ENCODE measurements around the gene HS3ST3A1.

The HS3ST3A1 gene

DNA sequence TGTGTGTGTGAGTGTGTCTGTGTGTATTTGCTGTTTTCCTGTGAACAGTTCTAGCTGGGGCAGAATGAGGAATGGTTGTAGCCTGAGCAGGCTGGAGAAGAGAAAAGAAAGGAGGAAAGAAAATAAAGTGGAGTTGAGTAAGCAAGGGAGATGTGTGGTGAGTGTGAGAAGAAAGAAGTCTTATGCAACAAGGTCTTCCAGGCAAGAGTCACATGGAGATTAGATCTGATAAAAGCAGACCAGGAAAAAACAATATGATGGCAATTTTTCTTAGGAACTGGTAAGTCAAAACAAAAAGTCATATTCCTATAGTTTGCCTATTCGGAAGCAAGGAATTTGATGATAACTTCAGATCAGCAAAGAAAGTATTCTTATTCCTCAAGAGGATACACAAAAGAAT lies 125.0 kb downstream of the HS3ST3A1 start:
- H3K4me3 Mint-ChIP-seq = no peak overlapping the region
- H3K36me3 Mint-ChIP-seq (ENCODE audit: low read depth) = peaks cover 21% of the 10 kb centered on the region
- H3K9me3 Mint-ChIP-seq = peaks cover 37% of the 10 kb centered on the region
- no peak for DNase-seq
- peaks cover 39% of the 10 kb centered on the region for H3K4me1 Mint-ChIP-seq
- H3K27ac Mint-ChIP-seq = no peak overlapping the region
- TF ChIP-seq, protein P1, sequence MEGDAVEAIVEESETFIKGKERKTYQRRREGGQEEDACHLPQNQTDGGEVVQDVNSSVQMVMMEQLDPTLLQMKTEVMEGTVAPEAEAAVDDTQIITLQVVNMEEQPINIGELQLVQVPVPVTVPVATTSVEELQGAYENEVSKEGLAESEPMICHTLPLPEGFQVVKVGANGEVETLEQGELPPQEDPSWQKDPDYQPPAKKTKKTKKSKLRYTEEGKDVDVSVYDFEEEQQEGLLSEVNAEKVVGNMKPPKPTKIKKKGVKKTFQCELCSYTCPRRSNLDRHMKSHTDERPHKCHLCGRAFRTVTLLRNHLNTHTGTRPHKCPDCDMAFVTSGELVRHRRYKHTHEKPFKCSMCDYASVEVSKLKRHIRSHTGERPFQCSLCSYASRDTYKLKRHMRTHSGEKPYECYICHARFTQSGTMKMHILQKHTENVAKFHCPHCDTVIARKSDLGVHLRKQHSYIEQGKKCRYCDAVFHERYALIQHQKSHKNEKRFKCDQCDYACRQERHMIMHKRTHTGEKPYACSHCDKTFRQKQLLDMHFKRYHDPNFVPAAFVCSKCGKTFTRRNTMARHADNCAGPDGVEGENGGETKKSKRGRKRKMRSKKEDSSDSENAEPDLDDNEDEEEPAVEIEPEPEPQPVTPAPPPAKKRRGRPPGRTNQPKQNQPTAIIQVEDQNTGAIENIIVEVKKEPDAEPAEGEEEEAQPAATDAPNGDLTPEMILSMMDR (IDR thresholded peaks at IDR 0.05) = no peak
- no peaks in the 10 kb centered on the region for H3K27me3 Mint-ChIP-seq (ENCODE audit: low read depth, poor library complexity)

DNA sequence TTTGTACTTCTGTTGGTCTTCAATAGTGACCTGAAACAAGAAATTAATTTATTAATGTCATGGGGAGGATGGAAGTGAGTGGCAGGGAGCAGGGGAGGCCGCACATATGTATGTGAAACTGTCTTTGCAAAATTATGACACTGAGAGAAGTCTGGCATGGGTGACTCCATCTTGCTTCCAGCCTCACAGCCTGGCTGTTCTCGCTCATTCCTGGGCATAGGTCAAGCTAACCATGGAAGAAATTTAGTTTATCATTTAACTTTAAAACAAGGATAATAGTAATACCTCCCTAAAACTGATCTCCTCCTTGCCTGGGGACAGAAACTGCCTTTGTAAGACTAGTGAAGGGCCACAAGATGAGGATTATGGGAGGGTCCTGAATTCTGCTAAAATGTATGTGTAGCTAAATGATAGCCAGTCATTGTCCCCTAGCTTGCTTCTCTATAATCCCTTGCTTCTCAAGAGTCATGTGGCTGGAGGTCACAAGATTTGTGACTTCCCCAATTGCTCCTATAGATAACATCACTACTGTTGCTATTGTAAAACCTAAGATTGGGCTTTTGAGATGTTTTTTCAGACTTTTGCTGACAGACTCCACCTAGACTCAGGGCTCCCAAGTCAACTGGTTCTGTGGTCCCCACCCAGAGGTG lies 126.0 kb downstream of the HS3ST3A1 start:
- TF ChIP-seq, protein P1 (IDR thresholded peaks at IDR 0.05) = no peak
- Mint-ChIP-seq H3K4me1 (peaks cover 39% of the 10 kb centered on the region), H3K27me3 (ENCODE audit: low read depth, poor library complexity) (no peaks in the 10 kb centered on the region), H3K27ac (no peak overlapping the region), H3K4me3 (no peak overlapping the region), H3K9me3 (peaks cover 27% of the 10 kb centered on the region), H3K36me3 (ENCODE audit: low read depth) (peaks cover 15% of the 10 kb centered on the region)
- DNase-seq = no peak

DNA sequence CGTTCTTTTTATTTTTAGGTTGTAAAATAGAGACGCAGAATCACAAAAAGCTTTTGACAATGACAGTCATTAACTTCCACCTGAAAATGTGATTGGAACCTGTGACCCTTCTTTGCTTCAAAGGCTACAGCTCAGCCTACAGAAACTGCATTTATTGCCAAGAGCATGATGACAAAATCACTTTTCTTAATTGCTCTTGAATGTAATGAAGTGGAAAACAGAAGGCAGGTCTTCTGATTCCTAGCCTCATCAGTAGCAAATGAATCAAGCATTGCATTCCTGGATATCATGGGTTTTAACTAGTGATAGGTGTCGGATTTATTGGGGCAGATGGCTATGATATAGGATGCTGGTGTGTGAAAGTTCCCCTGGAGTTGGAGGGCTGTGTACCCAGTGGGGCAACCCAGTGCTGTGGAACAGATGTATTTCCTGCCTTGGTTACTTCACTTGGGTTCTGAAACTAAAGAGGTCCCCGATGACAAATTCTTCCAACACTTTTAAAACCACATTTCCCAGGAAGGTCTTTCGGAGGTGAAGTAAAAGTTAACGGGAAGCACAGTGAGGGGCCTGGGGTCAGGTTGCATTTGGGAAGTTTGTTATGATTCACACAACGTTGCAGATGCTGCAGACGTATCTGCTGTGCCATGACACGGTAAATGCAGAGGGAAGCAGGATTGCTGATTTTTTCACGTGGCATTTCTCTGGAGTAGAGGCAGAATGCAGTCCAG lies 127.5 kb downstream of the HS3ST3A1 start:
- Mint-ChIP-seq H3K27ac (peak overlapping the region; percentile 38), H3K4me3 (no peak overlapping the region), H3K4me1 (peaks cover 39% of the 10 kb centered on the region), H3K27me3 (ENCODE audit: low read depth, poor library complexity) (no peaks in the 10 kb centered on the region), H3K9me3 (peaks cover 13% of the 10 kb centered on the region), H3K36me3 (ENCODE audit: low read depth) (peaks cover 9% of the 10 kb centered on the region)
- TF ChIP-seq, protein P1 (IDR thresholded peaks at IDR 0.05) = no peak
- DNase-seq = no peak

DNA sequence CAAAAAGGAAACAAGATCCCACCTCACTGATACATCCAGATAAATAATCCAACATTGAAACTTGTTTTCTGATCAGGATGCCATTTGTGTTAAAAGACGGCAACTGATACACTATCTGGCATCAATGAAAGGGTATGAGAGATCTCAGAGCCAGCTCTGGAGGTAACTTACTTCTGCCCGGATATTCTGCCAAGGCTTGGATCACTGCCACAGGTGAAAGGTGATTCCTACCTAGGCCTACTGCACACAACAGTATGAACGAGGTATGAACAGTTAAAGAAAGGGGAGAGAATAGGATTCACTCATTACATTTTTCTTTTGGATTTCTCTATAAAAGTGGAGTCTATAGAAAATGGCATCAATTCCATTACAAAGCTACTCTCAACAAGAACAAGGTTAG lies 136.1 kb downstream of the HS3ST3A1 start:
- Mint-ChIP-seq H3K27ac (no peak overlapping the region), H3K4me1 (no peaks in the 10 kb centered on the region), H3K4me3 (no peak overlapping the region), H3K9me3 (peaks cover 9% of the 10 kb centered on the region), H3K36me3 (ENCODE audit: low read depth) (peaks cover 4% of the 10 kb centered on the region), H3K27me3 (ENCODE audit: low read depth, poor library complexity) (peaks cover 2% of the 10 kb centered on the region)
- DNase-seq = no peak
- TF ChIP-seq, protein P1 (IDR thresholded peaks at IDR 0.05) = no peak

DNA sequence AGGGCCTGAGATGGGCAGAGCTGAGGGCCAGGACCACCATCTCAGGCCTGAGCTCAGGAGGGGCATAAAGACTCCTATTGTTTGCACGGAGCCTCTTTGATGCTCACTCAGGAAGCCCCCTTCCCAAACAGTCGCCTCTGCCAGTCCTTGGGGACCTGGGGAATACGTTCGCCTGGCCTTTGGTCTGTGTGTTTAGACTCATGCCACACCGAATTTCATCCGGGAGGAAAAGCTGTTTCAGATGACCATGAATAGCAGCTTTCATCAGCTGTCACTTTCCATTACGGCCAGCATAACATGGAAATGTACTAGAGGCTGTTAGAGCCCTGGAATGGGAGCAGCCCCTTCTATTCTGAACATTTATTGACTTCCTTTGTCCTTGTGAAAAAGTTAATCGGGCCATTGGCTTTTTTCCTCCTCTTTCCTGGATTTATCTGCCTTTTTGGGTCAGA lies 139.0 kb downstream of the HS3ST3A1 start:
- Mint-ChIP-seq H3K27me3 (ENCODE audit: low read depth, poor library complexity) (peaks cover 2% of the 10 kb centered on the region), H3K4me1 (no peaks in the 10 kb centered on the region), H3K4me3 (no peak overlapping the region), H3K36me3 (ENCODE audit: low read depth) (no peaks in the 10 kb centered on the region), H3K27ac (no peak overlapping the region), H3K9me3 (peaks cover 9% of the 10 kb centered on the region)
- DNase-seq = no peak
- TF ChIP-seq, protein P1 (IDR thresholded peaks at IDR 0.05) = no peak
